Measurements from ENCODE around the gene RFTN1. TPM values are rescaled to one million over a fixed set of nuclear protein-coding genes. Genes with fewer than 3 reads are reported as not detected.

RFTN1 gene
- total RNA-seq, 1 experiment from 2014 or later = 0.90 TPM

DNA sequence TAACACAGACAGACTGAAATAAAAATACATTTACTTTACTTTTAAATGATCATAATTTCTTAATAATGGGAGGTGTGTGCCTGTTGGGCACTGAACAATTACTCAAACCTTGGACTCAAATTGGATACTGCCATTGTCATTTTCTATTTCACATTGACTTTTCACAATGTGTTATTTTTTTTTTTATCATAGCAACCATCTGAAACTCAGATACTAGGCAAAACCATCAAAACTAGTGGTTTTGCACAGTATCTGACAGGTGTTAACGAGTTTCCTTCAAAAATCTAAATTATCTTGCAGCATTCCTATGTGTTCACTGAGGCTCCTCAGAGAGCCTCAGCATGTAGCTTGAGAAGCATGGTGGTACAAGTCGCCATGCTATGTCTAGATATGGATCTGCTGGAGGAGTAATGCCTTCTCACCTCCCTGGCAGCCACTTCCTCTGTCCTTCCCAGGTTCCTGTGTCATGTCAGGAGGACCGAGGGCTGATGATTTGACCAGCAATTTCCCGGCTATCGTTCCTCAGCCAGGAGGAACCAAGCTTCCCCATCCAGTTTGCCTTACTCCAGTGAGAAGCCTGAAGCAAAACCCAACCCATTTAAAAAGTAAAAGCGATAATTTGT, 29.9 kb upstream of the RFTN1 start:
- no peak for DNase-seq
- Histone ChIP-seq H3K27me3 (ENCODE audit: control insufficient read depth, insufficient read depth, low read length) (no peaks in the 10 kb centered on the region), H3K36me3 (replicated peaks; ENCODE audit: control insufficient read depth, insufficient read depth, low read length) (no peaks in the 10 kb centered on the region), H3K4me3 (ENCODE audit: insufficient read depth, low read depth, low read length) (no peak overlapping the region)

DNA sequence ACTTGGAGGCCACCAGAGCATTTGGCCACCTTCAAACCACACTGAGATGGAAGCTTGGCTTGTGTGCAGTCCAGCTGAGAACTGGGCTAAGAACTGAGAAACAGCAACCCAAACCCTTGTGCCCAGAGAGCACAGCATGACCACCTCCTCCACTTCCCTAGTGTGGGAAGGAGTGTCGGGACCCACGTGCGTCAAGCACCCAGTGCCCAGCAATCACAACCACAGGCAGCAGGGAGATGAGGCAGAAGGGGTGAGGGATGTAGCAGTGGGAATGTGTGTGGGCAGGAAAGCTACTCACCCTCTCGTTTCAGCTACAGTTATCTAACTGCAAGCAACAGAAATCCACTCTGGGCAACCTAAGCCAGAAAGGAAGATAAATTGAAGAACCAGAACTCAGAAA, 25.0 kb upstream of the RFTN1 start:
- Histone ChIP-seq H3K4me3 (ENCODE audit: insufficient read depth, low read depth, low read length) (no peak overlapping the region), H3K36me3 (replicated peaks; ENCODE audit: control insufficient read depth, insufficient read depth, low read length) (no peaks in the 10 kb centered on the region), H3K27me3 (ENCODE audit: control insufficient read depth, insufficient read depth, low read length) (no peaks in the 10 kb centered on the region)
- DNase-seq = no peak

- Histone ChIP-seq H3K4me3 (ENCODE audit: insufficient read depth, low read depth, low read length) (no peak overlapping the region), H3K27me3 (ENCODE audit: control insufficient read depth, insufficient read depth, low read length) (no peaks in the 10 kb centered on the region), H3K36me3 (replicated peaks; ENCODE audit: control insufficient read depth, insufficient read depth, low read length) (no peaks in the 10 kb centered on the region)
- DNase-seq = no peak
These were observed 23.5 kb upstream of the RFTN1 start for GRCh38 chr3:16536996-16537395.

GRCh38 chr3:16536344-16536663, 22.8 kb upstream of the RFTN1 start:
- no peaks in the 10 kb centered on the region for H3K36me3 ChIP-seq (replicated peaks; ENCODE audit: control insufficient read depth, insufficient read depth, low read length)
- H3K4me3 ChIP-seq (ENCODE audit: insufficient read depth, low read depth, low read length) = no peak overlapping the region
- DNase-seq = no peak
- H3K27me3 ChIP-seq (ENCODE audit: control insufficient read depth, insufficient read depth, low read length) = no peaks in the 10 kb centered on the region

DNA sequence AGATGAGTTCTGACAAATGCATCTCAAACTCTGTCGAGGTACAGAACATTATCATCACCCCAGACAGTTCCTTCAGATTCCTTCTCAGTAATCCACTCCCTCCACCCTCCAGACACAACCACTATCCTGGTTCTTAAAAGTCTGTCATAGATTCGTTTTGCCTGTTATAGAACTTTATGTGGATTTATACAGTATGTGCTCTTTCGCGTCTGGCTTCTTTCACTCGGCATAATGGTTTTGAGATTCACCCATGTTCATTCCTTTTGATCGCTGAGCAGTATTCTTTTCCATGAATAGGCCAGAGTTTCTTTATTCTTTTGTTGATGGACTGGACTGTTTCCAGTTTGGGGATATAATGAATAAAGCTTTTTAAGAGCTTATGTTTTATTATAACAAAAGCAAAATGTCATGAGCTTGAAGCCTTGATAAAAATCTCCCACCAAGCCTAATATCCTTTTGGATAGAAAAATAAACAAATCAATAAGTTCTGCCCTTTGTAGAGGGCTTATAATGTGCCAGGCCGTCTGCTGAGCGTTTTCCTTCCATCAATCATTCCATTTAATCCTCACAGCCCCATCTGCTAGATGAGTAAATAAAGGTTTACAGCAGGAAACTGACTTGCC, 21.3 kb upstream of the RFTN1 start:
- DNase-seq = no peak

DNA sequence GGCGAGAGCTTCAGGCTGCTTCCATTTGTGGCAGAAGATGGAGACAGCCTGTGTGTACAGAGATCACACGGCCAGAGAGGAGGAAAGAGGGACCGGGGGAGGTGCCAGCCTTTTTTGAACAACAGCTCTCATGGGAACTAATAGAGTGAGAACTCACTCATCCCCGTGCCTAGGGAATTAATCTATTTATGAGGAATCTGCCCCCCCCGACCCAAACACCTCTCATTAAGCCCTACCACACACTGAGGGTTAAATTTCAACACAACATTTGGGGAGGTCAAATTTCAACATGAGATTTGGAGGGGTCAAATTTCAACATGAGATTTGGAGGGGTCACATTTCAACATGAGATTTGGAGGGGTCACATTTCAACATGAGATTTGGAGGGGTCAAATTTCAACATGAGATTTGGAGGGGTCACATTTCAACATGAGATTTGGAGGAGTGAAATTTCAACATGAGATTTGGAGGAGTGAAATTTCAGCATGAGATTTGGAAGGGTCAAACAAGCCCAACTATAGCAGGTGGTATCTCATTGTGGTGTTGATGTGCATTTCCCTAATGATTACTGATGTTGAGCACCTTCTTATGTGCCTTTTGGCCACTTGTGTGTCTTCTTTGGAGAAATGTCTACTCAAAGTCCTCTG, 20.6 kb upstream of the RFTN1 start:
- Histone ChIP-seq H3K36me3 (replicated peaks; ENCODE audit: control insufficient read depth, insufficient read depth, low read length) (no peaks in the 10 kb centered on the region), H3K4me3 (ENCODE audit: insufficient read depth, low read depth, low read length) (no peak overlapping the region), H3K27me3 (ENCODE audit: control insufficient read depth, insufficient read depth, low read length) (no peaks in the 10 kb centered on the region)
- DNase-seq = no peak

More for the DNA sequence above, 21.3 kb upstream of the RFTN1 start:
- H3K4me3 ChIP-seq (ENCODE audit: insufficient read depth, low read depth, low read length) = no peak overlapping the region
- H3K36me3 ChIP-seq (replicated peaks; ENCODE audit: control insufficient read depth, insufficient read depth, low read length) = no peaks in the 10 kb centered on the region
- no peaks in the 10 kb centered on the region for H3K27me3 ChIP-seq (ENCODE audit: control insufficient read depth, insufficient read depth, low read length)

GRCh38 chr3:16529264-16529663, 15.8 kb upstream of the RFTN1 start:
- H3K27me3 ChIP-seq (ENCODE audit: control insufficient read depth, insufficient read depth, low read length) = no peaks in the 10 kb centered on the region; the same call in 1 of the 2 replicates
- H3K36me3 ChIP-seq (replicated peaks; ENCODE audit: control insufficient read depth, insufficient read depth, low read length) = no peaks in the 10 kb centered on the region
- DNase-seq = no peak
- H3K4me3 ChIP-seq (ENCODE audit: insufficient read depth, low read depth, low read length) = no peak overlapping the region

- Histone ChIP-seq H3K4me3 (ENCODE audit: insufficient read depth, low read depth, low read length) (no peak overlapping the region), H3K27me3 (ENCODE audit: control insufficient read depth, insufficient read depth, low read length) (no peaks in the 10 kb centered on the region; the same call in 1 of the 2 replicates), H3K36me3 (replicated peaks; ENCODE audit: control insufficient read depth, insufficient read depth, low read length) (no peaks in the 10 kb centered on the region)
- DNase-seq = no peak
These were observed 15.1 kb upstream of the RFTN1 start for GRCh38 chr3:16528581-16528993.

GRCh38 chr3:16528106-16528505, 14.6 kb upstream of the RFTN1 start:
- no peaks in the 10 kb centered on the region; the same call in 1 of the 2 replicates for H3K27me3 ChIP-seq (ENCODE audit: control insufficient read depth, insufficient read depth, low read length)
- no peak for DNase-seq
- no peaks in the 10 kb centered on the region for H3K36me3 ChIP-seq (replicated peaks; ENCODE audit: control insufficient read depth, insufficient read depth, low read length)
- H3K4me3 ChIP-seq (ENCODE audit: insufficient read depth, low read depth, low read length) = no peak overlapping the region

DNA sequence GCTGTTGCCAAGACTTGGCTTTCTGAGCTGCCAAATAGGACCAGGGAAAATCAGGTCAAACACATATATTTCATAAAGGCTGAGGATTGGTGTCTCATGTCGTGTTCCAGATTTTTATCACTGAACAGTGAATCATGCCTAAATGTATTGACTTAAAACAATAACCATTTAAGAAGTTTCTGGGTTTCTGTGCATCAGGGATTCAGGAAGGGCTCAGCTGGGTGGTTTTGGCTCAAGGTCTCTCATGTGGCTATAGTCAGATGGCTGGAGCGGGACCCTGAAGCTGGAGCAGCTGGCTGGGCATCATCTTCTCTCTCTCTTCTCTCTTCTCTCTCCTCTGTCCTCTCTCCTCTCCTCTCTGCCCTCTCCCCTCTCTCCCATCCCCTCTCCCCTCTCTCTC, 10.7 kb upstream of the RFTN1 start:
- no peaks in the 10 kb centered on the region; the same call in 1 of the 2 replicates for H3K27me3 ChIP-seq (ENCODE audit: control insufficient read depth, insufficient read depth, low read length)
- H3K36me3 ChIP-seq (replicated peaks; ENCODE audit: control insufficient read depth, insufficient read depth, low read length) = no peaks in the 10 kb centered on the region
- H3K4me3 ChIP-seq (ENCODE audit: insufficient read depth, low read depth, low read length) = no peak overlapping the region
- no peak for DNase-seq

- DNase-seq = no peak
These were observed 10.3 kb upstream of the RFTN1 start for GRCh38 chr3:16523778-16524177.

GRCh38 chr3:16522834-16523233, 9.3 kb upstream of the RFTN1 start:
- H3K36me3 ChIP-seq (replicated peaks; ENCODE audit: control insufficient read depth, insufficient read depth, low read length) = no peaks in the 10 kb centered on the region
- H3K27me3 ChIP-seq (ENCODE audit: control insufficient read depth, insufficient read depth, low read length) = no peaks in the 10 kb centered on the region; the same call in 1 of the 2 replicates
- H3K4me3 ChIP-seq (ENCODE audit: insufficient read depth, low read depth, low read length) = no peak overlapping the region
- DNase-seq = no peak

More at GRCh38 chr3:16523778-16524177, 10.3 kb upstream of the RFTN1 start:
- Histone ChIP-seq H3K36me3 (replicated peaks; ENCODE audit: control insufficient read depth, insufficient read depth, low read length) (no peaks in the 10 kb centered on the region), H3K4me3 (ENCODE audit: insufficient read depth, low read depth, low read length) (no peak overlapping the region), H3K27me3 (ENCODE audit: control insufficient read depth, insufficient read depth, low read length) (no peaks in the 10 kb centered on the region; the same call in 1 of the 2 replicates)

DNA sequence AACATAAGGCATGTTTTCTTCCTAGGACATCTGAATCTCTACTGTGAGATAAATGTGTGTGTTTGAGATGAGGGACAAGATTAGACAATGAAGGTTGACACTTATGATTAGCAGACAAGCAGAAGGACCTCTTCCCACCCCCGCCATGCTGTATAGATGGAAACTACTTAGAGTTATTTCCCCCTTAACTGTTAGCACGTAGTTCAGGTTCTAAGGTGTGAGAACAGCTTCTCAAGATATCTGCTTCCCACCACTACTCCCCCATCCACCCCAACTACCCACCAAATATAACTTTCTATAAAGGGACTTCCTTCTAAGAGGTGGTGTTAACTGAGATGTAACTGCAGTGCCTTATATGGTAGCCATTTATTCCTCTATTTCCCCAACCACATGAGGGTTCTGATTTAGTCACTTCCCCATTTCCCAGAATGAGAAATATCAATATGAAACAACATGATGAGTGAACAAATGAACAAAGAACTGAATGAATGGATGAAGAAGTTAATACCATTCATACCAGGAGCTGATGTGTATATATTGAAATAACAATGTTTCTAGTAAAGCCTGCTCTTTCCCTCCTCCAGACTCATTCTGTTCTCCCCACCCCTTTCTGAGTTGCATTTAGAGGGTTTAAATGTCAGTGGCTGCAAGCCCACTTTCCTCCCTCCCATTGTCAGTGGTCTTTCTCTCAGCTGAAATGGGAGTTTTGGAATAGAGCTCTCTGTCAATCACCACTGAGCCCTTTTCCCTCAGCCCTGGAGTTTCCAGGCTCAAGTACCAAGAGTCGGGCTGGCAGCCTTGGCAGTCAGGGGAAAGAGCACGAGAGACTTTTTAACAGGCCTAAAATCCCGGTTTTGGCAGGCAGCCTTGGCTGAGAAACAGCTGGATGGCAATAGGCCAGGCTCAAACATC, 7.7 kb upstream of the RFTN1 start:
- no peaks in the 10 kb centered on the region; the same call in 1 of the 2 replicates for H3K27me3 ChIP-seq (ENCODE audit: control insufficient read depth, insufficient read depth, low read length)
- no peak overlapping the region for H3K4me3 ChIP-seq (ENCODE audit: insufficient read depth, low read depth, low read length)
- H3K36me3 ChIP-seq (replicated peaks; ENCODE audit: control insufficient read depth, insufficient read depth, low read length) = no peaks in the 10 kb centered on the region
- DNase-seq = no peak

DNA sequence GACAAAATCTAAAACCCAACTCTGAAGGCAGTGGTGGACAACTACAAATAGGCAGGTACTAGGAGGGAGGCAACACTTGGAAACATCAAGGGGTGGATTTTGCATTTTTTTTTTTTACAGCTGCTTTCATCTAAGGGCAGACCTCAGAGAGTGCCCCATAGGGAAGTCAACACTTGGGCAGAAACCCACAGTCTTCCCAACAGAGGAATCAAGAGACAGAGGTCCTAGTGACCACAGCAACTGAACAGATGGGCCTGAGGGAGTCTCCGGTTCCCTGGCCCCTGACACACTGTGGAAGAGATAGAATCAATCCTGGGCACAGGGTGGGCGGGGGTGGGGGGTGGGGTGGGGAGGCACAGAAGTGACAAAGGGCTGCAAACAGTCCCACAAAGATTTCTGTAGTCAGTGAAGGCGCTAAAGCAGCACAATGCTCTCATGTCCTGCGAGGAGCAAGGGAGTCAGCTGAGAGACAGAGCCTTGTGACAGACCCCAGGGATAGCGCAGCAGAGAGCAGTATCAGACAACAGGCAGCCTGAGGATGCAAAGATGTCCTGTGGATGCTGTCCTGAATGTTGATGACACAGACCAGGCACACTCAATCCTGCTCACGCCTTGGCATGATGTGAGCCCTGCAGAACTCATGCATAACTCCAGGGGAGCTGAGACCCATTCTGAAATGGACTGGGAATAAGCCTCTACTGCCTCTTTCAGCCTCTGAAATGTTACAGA, 6.9 kb upstream of the RFTN1 start:
- no peaks in the 10 kb centered on the region for H3K36me3 ChIP-seq (replicated peaks; ENCODE audit: control insufficient read depth, insufficient read depth, low read length)
- no peak overlapping the region for H3K4me3 ChIP-seq (ENCODE audit: insufficient read depth, low read depth, low read length)
- DNase-seq = no peak
- H3K27me3 ChIP-seq (ENCODE audit: control insufficient read depth, insufficient read depth, low read length) = peaks cover 4% of the 10 kb centered on the region; the same call in 1 of the 2 replicates
